ENCODE measurements around the gene PRRX1.

DNA sequence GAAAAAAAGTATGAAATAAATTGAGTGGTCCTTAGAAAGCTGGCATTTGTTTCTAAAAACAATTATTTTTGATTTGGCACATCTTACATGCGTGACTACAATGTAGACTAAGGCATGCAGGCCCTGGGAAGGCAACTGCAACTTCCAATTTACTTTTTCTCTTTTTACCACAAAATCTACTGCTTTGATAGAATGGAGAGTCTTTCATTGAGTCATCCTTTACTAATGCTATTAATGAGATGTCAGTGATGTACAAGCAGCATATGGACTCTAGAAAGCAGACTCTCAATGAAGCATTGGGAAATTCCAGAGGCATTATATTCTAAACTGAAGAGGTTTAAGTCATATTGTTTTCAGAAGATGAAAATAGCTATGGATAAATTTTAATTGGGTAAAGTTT, 29.6 kb upstream of the PRRX1 start:
- TF ChIP-seq, protein P1, sequence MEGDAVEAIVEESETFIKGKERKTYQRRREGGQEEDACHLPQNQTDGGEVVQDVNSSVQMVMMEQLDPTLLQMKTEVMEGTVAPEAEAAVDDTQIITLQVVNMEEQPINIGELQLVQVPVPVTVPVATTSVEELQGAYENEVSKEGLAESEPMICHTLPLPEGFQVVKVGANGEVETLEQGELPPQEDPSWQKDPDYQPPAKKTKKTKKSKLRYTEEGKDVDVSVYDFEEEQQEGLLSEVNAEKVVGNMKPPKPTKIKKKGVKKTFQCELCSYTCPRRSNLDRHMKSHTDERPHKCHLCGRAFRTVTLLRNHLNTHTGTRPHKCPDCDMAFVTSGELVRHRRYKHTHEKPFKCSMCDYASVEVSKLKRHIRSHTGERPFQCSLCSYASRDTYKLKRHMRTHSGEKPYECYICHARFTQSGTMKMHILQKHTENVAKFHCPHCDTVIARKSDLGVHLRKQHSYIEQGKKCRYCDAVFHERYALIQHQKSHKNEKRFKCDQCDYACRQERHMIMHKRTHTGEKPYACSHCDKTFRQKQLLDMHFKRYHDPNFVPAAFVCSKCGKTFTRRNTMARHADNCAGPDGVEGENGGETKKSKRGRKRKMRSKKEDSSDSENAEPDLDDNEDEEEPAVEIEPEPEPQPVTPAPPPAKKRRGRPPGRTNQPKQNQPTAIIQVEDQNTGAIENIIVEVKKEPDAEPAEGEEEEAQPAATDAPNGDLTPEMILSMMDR (conservative IDR thresholded peaks at IDR 0.05) = no peak
- TF ChIP-seq ZFX (IDR thresholded peaks at IDR 0.05) = no peak
